SHP77 (cell line): Measurements from ENCODE around the gene PTPN9.
"Not testable (repeated sequence)": the region's sequence is repeated elsewhere in the genome, so short reads cannot be mapped to it uniquely, and the experiment has no call there.

Experiments
- DNase-seq, 2 experiments: peaks; one replicate each; lab custom pipeline; 2025; lab: John Stamatoyannopoulos, UW

The PTPN9 gene

DNA sequence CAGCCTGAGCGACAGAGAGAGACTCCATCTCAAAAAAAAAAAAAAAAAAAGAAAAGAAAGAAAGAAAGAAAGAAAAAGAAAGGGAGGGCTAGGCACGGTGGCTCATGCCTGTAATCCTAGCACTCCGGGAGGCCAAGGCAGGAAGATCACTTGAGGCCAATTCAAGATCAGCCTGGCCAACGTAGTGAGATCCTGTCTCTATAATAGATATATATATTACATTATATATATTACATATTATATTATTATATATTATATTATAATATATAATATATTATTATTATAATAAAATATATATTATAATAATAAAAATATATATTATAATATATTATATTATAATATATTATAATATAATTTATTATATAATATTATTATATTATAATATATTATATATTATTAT, 48.9 kb downstream of the PTPN9 start:
- no peak for DNase-seq

GRCh38 chr15:75525756-75526155, 53.4 kb downstream of the PTPN9 start:
- not testable (repeated sequence) for DNase-seq

DNA sequence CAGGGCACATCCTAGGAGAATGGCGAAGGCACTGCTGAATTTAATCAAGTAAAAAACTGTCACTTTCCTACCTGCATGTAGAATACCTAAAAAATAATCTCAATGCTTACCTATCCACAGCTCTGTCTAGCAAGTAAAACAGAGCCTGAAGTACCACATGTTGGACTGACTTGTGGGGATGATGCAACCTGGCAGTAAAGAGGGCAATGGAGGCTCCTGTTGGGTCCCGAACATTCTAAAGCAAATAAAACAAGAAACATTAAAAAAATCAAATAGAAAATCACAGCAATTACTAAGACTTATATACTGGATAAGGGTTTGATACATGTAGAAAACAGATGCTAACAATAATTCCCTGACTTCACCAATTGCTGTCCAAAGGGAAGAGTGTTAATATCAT, 56.1 kb downstream of the PTPN9 start:
- DNase-seq = no peak

- no peak for DNase-seq
These were observed 61.9 kb downstream of the PTPN9 start for GRCh38 chr15:75517233-75517632.

- DNase-seq = peak; percentile 2 to 16
These were observed 70.1 kb downstream of the PTPN9 start for GRCh38 chr15:75508840-75509532.

DNA sequence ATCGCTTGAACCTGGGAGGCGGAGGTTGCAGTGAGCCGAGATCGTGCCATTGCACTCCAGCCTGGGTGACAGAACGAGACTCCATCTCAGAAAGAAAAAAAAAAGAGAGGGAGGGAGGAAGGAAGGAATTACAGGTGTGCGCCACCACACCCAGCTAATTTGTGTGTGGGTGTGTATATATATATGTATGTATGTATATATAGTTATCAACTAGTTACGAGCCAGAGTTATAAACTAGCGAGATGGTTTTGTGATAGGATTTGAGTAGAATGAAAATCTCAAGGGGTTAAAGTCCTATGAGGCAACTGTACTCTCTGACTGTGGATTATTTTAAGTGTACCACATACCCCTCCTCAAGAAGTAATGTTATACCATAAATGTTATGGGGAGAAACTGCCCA, 76.8 kb downstream of the PTPN9 start:
- no peak for DNase-seq

DNA sequence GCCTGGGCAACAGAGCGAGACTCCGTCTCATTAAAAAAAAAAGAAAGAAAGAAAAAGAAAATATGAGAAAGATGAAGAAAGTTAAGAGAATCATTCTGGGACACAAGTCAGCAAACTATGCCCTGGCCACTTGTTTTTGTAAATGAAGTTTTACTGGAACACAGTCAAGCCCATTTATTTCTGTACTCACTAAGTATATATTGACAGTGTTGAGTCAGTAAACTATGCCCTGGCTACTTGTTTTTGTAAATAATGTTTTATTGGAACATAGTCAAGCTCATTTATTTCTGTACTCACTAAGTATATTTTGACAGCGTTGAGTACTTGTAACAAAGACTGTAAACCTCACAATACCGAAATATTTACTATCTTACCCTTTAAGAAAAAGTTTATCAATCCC, 85.4 kb downstream of the PTPN9 start:
- DNase-seq = no peak

GRCh38 chr15:75483961-75484360, 95.2 kb downstream of the PTPN9 start:
- DNase-seq = no peak

DNA sequence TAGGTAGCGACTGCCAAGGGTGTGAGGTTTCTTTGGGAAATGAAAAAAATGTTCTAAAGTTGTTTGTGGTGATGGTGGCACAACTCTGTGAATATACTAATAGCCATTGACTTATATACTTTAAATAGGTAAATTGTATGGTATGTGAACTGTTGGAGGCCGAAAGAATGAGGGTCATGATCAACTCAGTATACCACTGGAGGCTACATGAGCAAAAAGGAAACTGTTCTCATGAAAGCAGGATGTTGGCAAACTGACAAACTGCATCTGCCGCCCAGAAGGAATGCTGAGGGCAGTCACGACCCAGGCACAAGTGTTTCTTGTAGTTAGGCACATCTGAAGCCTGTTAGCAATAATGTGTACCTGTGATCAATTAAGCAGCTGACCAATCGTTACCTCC, 95.6 kb downstream of the PTPN9 start:
- DNase-seq = not testable (repeated sequence)

DNA sequence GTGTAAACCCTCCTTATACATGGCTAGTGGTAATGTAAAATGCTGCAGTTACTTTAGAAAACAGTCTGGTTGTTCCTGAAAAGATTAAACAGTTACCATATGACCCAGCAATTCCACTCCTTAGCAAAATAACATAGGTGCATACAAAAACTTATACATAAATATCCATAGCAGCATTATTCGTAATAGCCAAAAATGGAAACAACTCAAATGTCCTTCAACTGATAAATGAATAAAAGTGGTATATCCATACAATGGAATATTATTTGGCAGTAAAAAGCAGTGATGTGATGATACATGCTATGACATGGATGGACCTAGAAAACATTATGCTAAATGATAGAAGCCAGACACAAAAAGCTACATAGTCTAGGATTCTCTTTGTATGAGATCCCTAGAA, 96.0 kb downstream of the PTPN9 start:
- no peak for DNase-seq

DNA sequence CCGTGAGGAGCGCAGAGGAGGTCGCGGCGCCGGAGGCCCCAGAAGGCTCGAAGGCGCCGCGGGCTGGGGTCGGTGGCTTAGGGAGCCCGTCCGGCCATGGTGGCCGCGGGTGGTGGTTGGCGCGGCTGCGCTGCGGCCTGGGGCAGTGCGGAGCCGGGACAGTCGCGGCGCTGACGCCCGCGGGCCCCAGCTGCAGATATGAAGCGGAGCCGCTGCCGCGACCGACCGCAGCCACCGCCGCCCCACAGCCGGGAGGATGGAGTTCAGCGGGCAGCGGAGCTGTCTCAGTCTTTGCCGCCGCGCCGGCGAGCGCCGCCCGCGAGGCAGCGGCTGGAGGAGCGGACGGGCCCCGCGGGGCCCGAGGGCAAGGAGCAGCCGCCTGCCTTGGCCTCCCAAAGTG, 98.7 kb downstream of the PTPN9 start:
- DNase-seq = not testable (repeated sequence)

GRCh38 chr15:75479670-75480069, 99.4 kb downstream of the PTPN9 start:
- no peak for DNase-seq

DNA sequence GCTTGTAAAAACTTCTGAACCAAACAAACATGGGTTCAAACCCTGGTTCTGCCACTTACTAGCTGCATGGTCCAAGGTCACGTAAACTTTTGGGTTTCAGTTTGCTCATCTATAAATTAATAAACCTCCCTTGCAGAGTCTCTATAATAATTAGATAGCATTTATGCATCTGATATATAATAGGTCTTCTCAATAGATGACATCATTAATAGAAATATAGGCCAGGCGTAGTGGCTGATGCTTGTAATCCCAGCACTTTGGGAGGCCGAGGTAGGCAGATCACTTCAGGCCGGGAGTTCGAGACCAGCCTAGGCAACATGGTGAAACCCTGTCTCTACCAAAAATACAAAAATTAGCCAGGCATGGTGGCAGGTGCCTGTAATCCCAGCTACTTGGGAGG, 102.0 kb downstream of the PTPN9 start:
- not testable (repeated sequence) for DNase-seq

- DNase-seq = no peak
These were observed 110.1 kb downstream of the PTPN9 start for GRCh38 chr15:75468913-75469598.

- no peak for DNase-seq
These were observed 118.5 kb downstream of the PTPN9 start for GRCh38 chr15:75460646-75461045.

- no peak for DNase-seq
These were observed 119.5 kb downstream of the PTPN9 start for GRCh38 chr15:75459581-75459980.

DNA sequence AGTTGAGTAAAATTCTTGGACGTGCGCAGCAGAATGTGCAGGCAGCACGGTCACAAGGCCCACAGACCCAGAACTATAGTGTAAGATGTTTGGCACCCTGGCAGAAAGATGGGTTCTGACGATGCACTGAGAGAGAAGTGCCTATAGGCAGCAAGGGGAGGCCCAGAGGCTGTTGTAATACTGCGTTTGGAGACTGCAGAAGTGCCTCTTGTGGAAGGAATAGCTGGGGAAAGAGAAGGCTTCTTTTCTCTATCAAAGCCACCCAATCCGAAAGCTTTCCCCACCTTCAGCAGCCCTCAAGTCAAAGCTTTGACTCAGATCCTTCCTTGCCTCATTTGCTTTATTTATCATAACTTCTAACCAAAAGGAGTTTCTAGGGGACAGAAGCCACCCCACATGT, 122.4 kb downstream of the PTPN9 start:
- no peak for DNase-seq

DNA sequence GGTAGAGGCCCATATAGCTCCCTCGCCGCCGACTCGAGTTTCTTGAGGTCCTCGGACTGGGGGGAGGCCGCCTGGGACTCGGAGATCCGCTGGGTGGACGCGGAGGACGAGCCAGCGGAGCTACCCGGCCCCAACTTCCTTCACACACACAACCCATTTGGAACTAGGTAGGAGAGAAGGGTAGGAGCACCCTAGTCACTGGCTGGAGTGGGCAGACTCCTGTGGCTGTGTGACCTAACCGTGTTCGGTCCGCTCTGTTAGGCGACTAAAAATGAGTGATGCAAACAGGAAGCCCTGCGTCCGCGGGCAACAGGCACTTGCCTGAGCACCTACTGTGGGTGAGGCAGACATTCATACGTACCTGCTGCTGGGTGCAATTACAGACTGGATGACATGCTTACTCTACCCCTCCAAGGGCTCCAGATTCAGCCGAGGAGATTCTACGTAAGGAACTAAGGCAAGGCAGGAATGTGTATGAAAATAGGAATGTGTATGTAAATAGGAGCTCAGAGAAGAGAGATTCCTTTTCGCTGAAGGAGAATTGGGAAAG, 123.1 kb downstream of the PTPN9 start:
- peak; percentile 21 to 66 for DNase-seq

DNA sequence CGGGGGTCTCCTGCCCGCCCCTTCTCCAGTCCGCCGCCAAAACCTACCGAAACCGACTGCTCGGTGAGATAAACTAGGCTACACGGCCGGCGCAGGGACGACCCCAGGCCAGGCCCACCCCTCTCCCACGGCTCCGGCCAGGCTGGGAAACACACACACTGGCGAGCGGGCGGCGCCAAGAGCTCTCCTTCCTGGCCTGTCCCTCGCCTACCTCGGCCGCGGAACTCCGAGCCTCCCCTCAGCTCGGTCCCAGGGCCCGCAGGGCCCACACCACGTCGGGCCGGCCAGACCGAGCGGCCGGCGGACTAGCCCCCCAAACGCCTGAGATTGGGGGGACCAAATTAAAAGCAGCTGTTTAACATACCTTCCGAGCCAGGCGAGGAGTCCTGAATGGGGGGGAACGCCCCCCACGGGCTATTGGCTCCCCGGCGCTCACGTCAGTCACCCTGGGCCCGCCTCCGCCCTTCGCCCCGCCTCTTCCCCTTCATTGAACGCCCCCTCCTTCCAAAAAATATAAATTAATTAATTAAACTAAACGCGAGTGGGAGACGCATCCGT, 123.6 kb downstream of the PTPN9 start:
- DNase-seq = peak; percentile 51 to 78

- DNase-seq = peak; percentile 48 to 68
These were observed 124.4 kb downstream of the PTPN9 start for GRCh38 chr15:75454471-75455378.

- peak; percentile 99 to 100 for DNase-seq
These were observed 125.2 kb downstream of the PTPN9 start for GRCh38 chr15:75453703-75454470.
